GM19324 (cell line): ENCODE measurements around the gene IL3RA.

Source experiments
- ATAC-seq: cut with Tn5 transposase; IDR thresholded peaks from one replicate; pipeline ENCODE4 v1.9.1; 2021; ENCODE audit warnings: mild to moderate bottlenecking, moderate library complexity; ENCODE audit not compliant: unreplicated experiment, low FRiP score

IL3RA gene

DNA sequence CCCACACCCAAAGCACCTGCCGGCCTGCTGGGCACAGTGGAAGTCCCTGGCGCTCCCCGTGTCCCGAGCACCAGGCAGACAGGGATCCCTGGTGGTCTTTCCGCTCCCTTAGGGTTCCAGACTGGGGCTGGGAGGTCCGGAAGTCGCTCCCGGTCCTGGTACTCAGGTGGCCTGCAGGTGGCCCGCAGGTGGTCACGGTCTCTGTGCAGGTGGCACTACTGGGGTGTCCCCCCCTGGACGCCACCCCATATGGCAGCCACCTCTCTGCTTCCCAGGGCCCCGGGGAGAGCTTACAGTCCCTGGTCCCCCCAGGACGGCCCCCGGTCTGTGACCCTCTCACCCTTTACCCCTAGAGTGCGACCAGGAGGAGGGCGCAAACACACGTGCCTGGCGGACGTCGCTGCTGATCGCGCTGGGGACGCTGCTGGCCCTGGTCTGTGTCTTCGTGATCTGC is 41.7 kb downstream of the IL3RA start:
- no peak for ATAC-seq

DNA sequence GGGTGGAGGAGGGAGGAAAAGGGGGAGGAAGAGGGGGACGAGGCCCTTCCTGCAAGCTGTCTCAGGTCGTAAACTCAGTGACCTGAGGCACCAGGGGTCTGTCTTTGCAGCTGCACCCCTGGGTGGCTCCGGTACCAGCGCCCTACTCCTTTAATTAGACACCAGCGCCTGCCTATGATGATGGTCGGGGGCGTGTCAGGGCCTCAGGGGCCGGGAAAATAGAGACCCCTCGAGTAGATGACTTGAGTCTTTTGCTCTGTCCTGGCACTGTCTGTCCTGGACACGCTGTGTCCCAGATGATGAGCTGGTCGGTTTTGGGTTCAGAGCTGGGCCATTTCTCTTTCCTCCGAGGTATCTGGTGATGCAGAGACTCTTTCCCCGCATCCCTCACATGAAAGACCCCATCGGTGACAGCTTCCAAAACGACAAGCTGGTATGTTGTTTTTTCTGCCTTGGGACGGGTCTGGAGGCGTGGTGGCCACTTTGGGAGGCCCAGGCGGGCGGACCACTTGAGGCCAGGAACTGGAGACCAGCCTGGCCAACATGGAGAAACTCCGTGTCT is 44.2 kb downstream of the IL3RA start:
- ATAC-seq: no peak

DNA sequence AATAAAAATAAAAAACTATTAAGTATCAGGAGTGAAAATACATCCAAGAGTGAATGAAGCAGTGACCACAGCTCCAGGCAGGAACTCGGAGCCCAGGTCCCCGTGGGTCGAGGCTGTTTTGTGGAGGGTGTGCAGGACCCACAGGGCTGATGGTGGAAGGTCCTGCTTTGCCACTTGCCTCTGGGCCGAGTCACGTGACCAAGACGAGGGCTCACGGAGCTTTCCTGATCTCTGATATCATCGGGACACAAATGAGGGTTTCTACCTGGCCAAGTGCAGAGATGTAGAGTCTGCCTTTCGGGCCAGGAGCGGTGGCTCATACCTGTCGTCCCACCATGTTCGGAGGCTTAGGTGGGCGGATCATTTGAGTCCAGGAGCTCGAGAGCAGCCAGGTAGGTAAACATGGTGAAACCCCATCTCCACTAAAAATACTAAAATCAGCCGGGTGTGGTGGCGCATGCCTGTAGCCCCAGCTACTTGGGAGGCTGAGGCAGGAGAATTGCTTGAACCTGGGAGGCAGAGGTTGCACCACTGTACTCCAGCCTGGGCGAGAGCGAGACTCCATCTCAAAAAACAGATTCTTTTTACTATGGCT is 48.2 kb downstream of the IL3RA start:
- no peak for ATAC-seq

DNA sequence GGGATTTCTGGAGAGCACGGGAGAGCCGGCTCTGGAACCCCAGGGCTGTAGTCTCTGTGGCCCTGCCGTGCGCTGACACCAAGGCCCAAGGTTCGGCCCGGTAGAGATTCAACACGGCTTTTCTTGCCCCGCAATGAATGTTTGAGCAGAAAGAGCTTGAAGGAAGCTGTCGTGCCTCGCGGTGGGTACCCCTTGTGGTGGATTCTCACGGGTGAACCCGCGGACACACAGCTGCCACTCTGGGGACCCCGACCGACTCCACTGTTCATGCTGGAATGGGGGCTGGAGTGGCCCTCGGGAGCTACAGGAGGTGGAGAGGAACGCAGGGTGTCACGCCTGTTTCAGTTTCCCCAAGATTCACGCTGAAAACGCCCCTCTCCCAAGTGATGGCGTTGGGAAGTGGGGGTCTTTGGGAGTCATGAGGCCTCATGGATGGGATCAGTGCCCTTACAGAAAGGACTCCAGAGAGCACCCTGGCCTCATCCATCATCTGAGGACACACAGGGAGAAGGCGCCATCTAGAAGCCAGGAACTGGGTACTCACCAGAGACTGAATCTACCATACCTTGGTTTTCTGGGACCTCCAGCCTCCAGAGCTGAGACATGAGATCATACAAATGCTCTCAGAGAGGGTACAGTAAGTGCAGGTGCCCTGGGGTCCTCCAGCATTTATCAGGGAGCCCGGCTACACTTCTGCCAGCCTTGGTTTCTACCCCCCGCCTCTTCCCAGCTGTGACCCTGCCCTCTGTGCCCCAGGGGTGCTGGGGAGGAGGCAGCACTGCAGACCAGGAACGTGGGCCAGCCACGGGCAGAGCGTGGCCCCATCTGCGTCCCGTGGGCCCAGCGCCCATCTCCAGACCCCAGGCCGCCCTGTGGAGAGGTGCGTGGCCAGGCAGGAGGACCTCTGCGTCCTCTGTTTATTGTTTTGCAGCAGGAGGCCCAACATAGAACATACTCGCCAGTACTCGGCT is 49.0 kb downstream of the IL3RA start:
- no peak for ATAC-seq

DNA sequence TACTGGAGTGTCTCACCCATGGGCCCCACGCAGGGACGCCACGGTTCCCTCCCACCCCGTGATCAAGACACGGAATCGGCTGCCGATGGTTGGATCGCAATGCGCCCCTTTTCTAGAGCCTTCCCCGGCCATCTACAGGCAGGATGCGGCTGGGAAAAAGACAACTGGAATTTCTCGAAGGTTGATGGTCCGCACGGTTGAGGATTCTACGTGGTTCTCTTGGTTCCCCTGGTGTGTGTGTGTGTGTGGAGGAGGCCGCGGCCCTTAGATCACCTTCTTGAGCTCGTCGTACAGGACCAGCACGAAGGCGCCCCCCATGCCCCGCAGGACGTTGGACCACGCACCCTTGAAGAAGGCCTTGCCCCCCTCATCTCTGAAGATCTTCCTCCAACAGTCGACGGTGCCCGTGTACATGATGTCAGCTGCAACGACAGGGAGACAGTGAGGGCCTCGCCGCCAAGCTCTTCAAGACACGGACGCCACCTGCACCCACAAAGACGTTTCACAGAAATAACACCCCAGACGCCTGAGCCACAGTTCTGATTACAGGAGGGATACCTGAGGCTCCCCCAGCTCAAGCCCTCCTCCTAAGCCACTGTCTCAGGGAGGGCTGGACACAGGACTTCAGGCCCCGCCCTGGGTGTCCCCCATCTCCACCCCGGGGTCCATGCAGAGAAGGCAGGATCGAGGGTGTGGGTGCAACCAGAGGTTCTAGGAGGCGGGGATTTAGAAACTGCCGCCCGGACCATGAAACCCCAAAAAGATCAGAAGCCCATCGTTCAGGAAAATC is 49.9 kb downstream of the IL3RA start:
- ATAC-seq: no peak

DNA sequence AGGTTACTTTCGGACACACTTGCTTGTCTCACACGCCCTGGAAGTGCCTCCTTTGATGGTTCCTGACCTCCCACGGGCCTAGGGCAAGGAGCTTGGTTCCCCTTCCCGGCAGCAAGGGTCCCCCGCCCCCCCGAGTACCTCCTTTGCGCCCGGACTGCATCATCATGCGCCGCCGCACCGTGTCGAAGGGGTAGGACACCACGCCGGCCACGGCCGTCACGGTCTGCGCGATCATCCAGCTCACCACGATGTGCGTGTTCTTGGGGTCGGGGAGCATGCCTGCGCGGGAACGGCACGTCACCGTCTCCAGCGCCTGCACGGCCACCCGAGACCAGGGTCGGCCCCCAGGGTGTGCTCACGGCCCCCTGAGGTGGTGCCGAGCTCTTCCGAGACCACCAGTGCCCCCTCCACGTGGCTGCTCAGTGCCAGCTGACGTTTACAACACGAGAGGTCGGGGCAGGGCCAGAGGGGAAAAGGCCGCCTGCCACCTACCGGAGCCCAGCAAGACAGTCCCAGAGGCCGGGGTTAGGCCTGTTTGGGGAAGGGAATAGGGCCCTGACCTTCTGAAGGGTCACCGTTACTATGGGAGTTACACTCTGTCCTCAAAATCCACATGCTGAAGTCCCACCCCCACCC is 50.7 kb downstream of the IL3RA start:
- no peak for ATAC-seq

DNA sequence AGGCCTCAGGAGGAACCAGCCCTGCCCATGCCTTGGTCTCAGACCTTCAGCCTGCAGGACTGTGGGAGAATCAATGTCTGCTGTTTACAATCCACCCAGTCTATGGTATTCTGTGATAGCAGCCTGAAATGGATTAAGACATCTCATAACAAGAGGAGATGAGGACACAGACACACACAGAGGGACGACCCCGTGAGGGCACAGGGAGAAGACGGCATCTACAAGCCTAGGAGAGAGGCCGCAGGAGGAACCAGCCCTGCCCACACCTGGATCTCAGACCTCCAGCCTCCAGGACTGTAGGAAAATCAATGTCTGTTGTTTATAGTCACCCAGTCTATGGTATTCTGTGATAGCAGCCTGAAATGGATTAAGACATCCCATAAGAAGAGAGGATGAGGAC is 52.1 kb downstream of the IL3RA start:
- ATAC-seq: no peak

DNA sequence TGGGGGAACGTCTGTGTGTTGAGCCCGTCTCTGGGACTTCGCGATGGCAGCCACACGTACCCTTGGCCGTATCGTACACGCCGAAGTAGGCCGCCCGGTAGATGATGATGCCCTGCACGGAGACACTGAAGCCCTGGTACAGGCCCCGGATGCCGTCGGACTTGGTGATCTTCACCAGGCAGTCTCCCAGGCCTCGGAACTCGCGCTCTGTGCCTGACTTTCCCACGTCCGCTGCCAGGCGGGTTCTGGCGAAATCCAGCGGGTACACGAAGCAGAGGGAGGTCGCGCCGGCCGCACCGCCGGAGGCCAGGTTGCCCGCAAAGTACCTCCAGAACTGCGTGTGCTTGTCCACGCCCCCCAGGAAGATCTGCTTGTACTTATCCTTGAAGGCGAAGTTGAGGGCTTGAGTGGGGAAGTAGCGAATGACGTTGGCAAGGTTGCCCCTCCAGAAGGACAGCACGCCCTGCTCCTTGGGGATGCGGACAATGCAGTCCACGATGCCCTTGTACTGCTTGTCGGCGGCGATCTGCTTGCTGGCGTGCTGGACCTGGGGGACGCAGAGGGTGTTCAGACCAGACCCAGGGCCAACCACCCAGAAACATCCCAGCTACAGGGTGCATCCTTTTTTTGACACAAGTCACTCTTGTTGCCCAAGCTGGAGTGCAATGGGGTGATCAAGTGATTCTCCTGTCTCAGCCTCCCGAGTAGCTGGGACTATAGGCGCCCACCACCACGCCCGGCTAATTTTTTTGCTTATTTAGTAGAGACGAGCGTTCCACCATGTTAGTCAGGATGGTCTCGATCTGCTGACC is 52.8 kb downstream of the IL3RA start:
- ATAC-seq: no peak

DNA sequence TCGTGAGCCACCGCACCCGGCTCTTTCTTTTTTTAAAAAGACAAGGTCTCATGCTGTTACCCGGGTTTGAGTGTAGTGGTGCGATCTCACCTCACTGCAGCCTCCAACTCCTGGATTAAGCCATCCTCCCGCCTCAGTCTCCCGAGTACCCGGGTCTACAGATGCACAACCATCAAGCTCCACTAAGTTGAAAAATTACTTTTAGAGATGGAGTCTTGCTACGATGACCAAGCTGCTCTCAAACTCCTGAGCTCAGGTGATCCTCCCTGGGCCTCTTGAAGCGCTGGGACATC is 53.4 kb downstream of the IL3RA start:
- no peak for ATAC-seq

DNA sequence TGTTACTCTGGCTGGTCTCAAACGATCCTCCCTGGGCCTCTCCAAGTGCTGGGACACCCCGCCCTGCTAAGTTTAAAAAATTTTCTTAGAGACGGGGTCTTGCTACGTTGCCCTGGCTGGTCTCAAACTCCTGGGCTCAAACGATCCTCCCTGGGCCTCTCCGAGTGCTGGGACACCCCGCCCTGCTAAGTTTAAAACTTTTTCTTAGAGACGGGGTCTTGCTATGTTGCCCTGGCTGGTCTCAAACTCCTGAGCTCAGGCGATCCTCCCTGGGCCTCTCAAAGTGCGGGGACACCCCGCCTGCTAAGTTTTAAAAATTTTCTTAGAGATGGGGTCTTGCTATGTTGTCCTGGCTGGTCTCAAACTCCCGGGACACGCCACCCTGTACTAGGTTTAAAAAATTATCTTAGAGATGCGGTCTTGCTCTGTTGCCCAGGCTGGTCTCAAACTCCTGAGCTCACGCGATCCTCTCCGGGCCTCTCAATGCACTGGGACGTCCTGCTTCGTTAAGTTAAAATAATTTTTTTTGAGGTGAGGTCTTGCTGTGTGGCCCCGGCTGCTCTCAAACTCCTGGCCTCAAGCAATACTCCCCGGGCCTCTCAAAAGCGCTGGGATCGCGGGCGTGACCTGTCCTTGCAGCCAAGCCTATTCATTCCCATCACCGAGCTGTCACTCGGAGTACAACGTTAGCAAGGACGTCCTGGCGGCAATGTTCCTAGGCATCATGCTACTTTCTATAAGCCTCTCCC is 54.2 kb downstream of the IL3RA start:
- no peak for ATAC-seq

DNA sequence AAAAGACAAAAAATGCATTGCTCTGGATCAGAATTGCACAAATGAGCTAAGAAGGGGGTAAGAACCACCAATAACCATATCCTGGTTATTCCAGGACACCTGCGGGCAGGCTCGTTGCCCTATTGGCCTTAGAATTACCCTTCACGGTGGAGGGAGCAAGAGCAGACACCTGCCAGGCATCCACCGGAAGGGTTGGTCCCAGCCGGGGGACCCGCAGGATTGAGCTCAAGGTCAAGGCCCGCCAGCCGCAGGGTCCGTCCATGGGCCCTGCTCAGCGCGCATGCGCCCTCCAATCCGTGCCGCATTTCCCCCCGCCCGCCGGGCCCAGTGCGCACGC is 54.8 kb downstream of the IL3RA start:
- no peak for ATAC-seq

DNA sequence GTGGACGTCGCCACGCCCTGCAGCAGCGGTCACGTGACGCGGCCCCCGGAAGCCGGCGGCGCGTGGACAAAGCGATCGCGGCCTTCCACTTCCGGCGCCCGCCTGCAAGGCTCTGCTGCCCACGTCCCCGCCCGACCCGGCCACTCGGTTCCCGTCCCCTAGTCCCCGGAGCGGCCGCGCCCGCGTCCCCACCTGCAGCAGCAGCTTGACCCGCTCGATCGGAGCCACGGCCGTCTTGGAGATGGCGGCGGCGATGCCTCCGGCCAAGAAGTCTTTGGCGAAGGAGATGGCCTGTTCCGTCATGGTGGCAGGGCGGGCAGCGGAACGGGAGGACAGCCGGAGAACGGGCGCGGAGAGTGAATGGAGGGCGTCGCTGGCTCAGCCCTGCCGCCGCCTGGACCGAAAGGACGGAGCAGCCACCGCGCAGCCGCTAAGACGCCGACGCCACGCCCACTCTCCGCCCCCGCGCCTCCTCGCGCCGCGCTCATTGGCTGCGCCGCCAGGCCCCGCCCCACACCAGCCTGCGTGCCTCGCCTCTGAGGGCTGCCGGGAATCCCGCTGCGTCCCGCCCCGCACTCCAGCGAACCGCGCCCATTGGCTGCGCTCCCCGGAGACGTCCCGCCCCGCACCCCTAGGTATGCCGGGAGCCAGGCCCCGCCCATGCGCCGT is 55.3 kb downstream of the IL3RA start, which contains the start of gene SLC25A6:
Gene SLC25A6 (minus strand): TSS at position 407 of the 669 bp plus-strand sequence. CDS start 104 bp downstream, at position 303.
- peak; percentile 97 for ATAC-seq

DNA sequence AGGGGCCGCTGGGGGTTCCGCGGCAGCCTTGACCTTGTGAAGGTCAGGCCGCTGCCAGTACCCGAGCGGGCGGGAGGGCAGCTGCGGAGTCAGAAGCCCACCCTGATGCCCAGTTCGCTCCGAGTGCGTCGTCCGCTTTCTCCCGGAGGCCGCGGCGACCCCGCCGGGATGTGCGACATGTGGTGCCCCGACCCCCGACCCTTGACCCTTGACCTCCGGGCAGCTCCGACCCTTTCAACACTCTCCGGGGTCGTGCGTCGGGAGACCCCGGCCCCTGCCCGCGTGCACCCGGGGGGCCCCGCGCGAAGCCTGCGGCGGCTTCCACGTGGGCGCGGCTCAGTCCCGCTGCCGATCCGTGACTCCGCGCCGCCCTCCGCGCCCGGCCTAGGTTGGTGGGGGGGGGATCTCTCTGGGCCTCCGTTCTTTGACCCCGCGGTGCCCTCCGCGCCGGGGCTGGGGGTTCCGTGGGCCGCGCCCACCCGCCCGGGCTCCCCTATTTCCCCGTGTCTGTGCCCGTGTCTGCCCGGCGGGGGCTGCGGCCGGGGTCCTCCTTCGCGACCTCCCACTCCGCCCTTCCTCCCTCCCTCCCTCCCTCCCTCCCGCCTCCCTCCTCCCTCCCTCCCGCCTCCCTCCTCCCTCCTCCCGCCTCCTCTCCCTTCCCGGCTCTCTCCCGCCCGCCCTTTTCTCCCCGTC is 55.9 kb downstream of the IL3RA start:
- peak; percentile 18 for ATAC-seq

DNA sequence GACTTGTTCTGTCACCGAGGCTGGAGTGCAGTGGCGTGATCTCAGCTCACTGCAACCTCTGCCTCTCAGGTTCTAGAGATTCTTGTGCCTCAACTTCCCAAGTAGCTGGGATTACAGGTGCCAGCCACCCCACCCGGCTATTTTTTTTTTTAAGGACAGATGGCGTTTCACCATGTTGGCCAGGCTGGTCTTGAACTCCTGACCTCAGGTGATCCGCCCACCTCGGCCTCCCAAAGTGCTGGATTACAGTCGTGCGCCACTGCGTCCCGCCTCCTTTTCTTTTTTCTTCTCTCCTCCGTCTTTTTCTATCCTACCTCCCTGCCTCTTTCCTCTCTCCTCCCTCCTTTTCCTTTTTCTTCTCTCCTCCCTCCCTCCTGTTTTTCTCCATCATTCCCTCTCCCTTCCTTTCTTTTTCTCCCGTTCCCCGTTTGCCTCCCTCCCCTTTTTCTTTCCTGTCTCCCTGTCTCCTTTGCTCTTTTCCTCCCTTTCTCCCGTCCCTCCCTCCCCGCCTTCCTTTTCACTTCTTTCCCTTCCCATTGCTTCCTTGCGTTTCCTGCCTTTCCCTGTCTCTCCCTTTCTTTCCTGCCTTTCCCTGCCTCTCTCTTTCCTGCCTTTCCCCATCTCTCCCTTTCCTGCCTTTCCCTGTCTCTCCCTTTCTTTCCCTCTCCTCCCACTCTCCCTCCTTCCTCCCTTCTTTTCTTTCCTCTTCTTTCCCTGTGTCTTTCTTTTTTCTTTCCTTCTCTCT is 57.5 kb downstream of the IL3RA start:
- ATAC-seq: no peak

DNA sequence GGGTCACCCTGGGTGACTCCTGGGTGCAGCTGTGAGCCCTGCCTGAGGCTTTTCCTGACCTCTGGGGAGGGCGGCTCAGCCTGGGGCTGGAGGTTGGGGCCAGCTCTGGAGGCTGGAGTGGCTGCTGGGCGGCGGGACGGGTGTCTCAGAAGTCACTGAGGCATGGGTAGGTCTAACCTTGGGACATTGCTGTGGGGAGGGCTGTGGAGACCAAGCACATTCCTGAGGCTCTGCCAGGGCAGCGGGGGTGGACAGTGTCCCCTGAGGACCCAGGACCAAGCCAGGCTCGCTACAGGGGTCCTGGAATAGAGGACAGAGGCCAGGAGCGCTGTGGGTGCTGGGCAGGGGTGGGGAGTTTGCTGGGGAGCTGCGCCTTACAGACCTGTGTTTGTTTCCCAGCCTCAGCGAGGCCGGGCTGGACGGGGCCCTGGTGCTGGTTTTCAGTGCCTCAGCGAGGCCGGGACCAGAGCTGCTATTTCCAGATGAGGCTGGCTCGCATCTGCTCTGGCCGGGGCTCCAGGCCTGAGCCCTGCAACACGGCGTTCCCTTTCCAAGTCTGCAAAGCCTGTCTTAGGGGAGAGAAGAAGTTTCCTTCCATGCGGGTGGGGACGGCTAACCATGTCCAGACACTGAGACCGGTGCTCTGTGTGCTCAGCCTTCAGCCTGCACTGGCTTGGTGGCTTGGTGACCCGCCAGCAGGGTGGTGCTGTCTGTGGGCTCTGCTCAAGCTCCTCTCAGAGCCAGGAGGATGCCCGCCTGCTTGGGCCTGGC is 58.3 kb downstream of the IL3RA start:
- no peak for ATAC-seq

DNA sequence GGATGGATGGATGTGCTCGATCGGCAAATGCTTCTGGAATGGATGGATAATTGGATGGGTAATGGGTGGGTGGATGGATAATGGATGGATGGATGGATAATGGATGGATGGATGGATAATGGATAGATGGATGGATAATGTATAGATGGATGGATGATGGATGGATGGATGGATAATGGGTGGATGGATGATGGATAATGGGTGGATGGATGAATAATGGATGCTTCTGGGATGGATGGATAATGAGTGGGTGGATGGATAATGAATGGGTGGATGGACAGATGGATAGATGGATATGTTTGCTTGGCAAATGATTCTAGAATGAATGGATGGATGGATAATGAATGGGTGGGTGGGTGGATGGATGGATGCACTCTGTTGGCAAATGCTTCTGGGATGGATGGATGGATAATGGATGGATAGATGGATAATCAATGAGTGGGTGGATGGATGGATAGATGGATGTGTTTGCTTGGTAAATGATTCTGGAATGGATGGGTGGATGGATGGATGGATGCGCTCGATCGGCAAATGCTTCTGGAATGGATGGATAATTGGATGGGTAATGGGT is 59.1 kb downstream of the IL3RA start:
- no peak for ATAC-seq
